Vagina (tissue), 2 donors: ENCODE measurements around the gene RABGAP1L. TPM values are rescaled to one million over a fixed set of nuclear protein-coding genes. Genes with fewer than 3 reads are reported as not detected.

Experiments used
- DNase-seq, 2 donors: peaks; one replicate each; pipeline ENCODE4 v3.0.0-alpha.2; 2017; ENCODE audit errors: extremely low spot score in 2 of 2
- H3K27ac ChIP-seq: fragments of 200-600 bp; sonication (generic); one replicate; pipeline ENCODE4 v1.5.1; 2019
- H3K27me3 ChIP-seq: fragments of 200-600 bp; sonication (generic); one replicate; pipeline ENCODE4 v1.5.1; 2019
- H3K36me3 ChIP-seq, 2 donors: fragments of 200-600 bp; sonication (generic); one replicate each; pipeline ENCODE4 v1.5.1; 2017 to 2019
- H3K4me1 ChIP-seq: fragments of 200-600 bp; sonication (generic); one replicate; pipeline ENCODE4 v1.5.1; 2019
- H3K4me3 ChIP-seq, 2 donors: fragments of 200-600 bp; sonication (generic); 1 replicate in 1 of 2; 2 replicates in 1 of 2; pipeline ENCODE4 v1.5.1; 2016 to 2019
- H3K9me3 ChIP-seq: fragments of 200-600 bp; sonication (generic); one replicate; pipeline ENCODE4 v1.5.1; 2019
- POLR2A ChIP-seq, 2 donors: fragments of 450-650 bp; IDR thresholded peaks; one replicate each; pipeline ENCODE4 v1.6.1; 2017; ENCODE audit warnings: antibody characterized with exemption in 2 of 2, mild to moderate bottlenecking in 2 of 2, moderate library complexity in 2 of 2
- POLR2AphosphoS5 ChIP-seq, 2 donors: sonication (generic); formaldehyde crosslinking; IDR thresholded peaks; one replicate each; pipeline ENCODE4 v1.9.0; 2017; ENCODE audit warnings: antibody characterized with exemption in 2 of 2, mild to moderate bottlenecking in 2 of 2, low read depth in 1 of 2; ENCODE audit not compliant: insufficient read depth in 1 of 2
- intact Hi-C: fragments of 100-400 bp; cut with DNase I; formaldehyde crosslinking; loops from one replicate; pipeline ENCODE4 v1.15.1; 2023
- total RNA-seq: library from RNA; depleted of rRNA; stranded (reverse); fragments of >200 nt; gene quantifications from one replicate; pipeline ENCODE4 v1.2.3, GENCODE V29; 2016
- TF ChIP-seq, protein P1 (sequence below), 3 experiments: fragments of 450-650 bp in 2 of 3; fragments of 200-600 bp in 1 of 3; sonication (generic) in 1 of 3; IDR thresholded peaks; one replicate each; pipeline ENCODE4 v1.5.1; 2017 to 2019; ENCODE audit warnings: antibody characterized with exemption in 3 of 3, mild to moderate bottlenecking in 2 of 3, moderate library complexity in 2 of 3

RABGAP1L gene
- total RNA-seq, 1 donor from 2014 or later, result 40.0 TPM

- no peak overlapping the region for H3K4me3 ChIP-seq
- no peaks in the 10 kb centered on the region for H3K36me3 ChIP-seq
- DNase-seq, result no peak
- TF ChIP-seq POLR2A (IDR thresholded peaks at IDR 0.05) (no peak), POLR2AphosphoS5 (IDR thresholded peaks at IDR 0.05; ENCODE audit: insufficient read depth in 1 of 2, low read depth in 1 of 2) (no peak)
- TF ChIP-seq, protein P1, sequence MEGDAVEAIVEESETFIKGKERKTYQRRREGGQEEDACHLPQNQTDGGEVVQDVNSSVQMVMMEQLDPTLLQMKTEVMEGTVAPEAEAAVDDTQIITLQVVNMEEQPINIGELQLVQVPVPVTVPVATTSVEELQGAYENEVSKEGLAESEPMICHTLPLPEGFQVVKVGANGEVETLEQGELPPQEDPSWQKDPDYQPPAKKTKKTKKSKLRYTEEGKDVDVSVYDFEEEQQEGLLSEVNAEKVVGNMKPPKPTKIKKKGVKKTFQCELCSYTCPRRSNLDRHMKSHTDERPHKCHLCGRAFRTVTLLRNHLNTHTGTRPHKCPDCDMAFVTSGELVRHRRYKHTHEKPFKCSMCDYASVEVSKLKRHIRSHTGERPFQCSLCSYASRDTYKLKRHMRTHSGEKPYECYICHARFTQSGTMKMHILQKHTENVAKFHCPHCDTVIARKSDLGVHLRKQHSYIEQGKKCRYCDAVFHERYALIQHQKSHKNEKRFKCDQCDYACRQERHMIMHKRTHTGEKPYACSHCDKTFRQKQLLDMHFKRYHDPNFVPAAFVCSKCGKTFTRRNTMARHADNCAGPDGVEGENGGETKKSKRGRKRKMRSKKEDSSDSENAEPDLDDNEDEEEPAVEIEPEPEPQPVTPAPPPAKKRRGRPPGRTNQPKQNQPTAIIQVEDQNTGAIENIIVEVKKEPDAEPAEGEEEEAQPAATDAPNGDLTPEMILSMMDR (IDR thresholded peaks at IDR 0.05), result no peak
- intact Hi-C loops, result no loop called here
- no peaks in the 10 kb centered on the region for H3K27me3 ChIP-seq
- peaks cover 11% of the 10 kb centered on the region for H3K4me1 ChIP-seq
- H3K27ac ChIP-seq, result no peak overlapping the region
- no peaks in the 10 kb centered on the region for H3K9me3 ChIP-seq
These were observed 752.3 kb downstream of the RABGAP1L start for GRCh38 chr1:174911606-174912005.

DNA sequence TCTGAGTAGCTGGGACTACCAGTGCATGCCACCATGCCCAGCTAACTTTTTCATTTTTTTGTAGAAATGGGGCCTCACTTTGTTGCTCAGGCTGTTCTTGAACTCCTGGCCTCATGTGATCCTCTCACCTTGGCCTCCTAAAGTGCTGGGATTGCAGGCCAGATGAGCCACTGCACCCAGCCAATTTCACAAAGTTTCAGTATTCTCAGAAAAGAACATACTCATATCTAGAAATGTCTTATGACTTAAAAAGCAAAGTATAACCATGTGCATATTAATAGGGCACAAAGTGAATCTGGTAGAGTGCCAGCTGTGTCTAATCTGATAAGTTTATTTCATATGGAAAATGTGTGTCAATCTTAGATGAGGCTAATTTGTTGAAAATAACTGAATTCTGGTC, 752.9 kb downstream of the RABGAP1L start:
- DNase-seq, result no peak
- H3K27me3 ChIP-seq, result no peaks in the 10 kb centered on the region
- intact Hi-C loops, result no loop called here
- H3K4me1 ChIP-seq, result peaks cover 11% of the 10 kb centered on the region
- TF ChIP-seq, protein P1 (IDR thresholded peaks at IDR 0.05), result no peak
- TF ChIP-seq POLR2AphosphoS5 (IDR thresholded peaks at IDR 0.05; ENCODE audit: insufficient read depth in 1 of 2, low read depth in 1 of 2), result no peak
- no peak for TF ChIP-seq POLR2A (IDR thresholded peaks at IDR 0.05)
- H3K9me3 ChIP-seq, result no peaks in the 10 kb centered on the region
- H3K27ac ChIP-seq, result no peak overlapping the region
- no peak overlapping the region for H3K4me3 ChIP-seq
- H3K36me3 ChIP-seq, result no peaks in the 10 kb centered on the region

DNA sequence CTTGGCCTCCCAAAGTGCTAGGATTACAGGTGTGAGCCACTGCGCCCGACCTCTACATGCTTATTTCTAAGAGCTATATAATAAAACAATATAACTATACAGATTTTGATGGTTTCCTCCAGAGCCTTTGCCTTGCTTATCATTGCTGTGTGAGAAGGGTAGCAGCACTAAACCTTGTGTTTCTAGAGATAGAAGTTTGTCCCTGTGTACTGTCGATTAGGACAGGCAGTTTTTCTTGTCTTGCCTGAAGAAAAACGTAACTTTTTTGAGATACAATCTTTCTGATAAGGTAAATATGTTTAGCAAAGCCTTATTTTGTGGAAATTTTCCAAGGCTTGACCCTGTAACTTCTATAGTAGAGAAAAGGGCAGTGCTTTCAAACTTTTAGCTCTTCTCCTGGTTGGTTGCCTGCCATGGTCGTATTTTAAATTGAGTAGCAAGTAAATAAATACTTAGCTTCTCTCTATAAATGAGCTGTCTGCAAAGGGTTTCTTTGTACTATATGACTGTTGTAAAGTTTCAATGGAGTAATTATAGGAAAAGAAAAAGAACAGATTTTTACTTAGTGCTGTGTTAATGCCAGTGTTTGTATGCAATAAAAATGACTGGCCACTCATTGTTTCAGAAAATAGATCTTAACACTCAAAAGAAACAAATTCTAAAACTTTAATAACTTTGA, 754.0 kb downstream of the RABGAP1L start:
- intact Hi-C loops, result no loop called here
- no peak for DNase-seq
- Histone ChIP-seq H3K27me3 (no peaks in the 10 kb centered on the region), H3K9me3 (no peaks in the 10 kb centered on the region), H3K4me3 (no peak overlapping the region), H3K27ac (no peak overlapping the region), H3K4me1 (peaks cover 11% of the 10 kb centered on the region), H3K36me3 (no peaks in the 10 kb centered on the region)
- TF ChIP-seq, protein P1 (IDR thresholded peaks at IDR 0.05), result no peak
- TF ChIP-seq POLR2AphosphoS5 (IDR thresholded peaks at IDR 0.05; ENCODE audit: insufficient read depth in 1 of 2, low read depth in 1 of 2) (no peak), POLR2A (IDR thresholded peaks at IDR 0.05) (no peak)

- TF ChIP-seq, protein P1 (IDR thresholded peaks at IDR 0.05), result no peak
- no peak for TF ChIP-seq POLR2AphosphoS5 (IDR thresholded peaks at IDR 0.05; ENCODE audit: insufficient read depth in 1 of 2, low read depth in 1 of 2)
- TF ChIP-seq POLR2A (IDR thresholded peaks at IDR 0.05), result no peak
These were observed 755.7 kb downstream of the RABGAP1L start for GRCh38 chr1:174914991-174915390.

GRCh38 chr1:174916846-174917245, 757.5 kb downstream of the RABGAP1L start:
- H3K9me3 ChIP-seq, result no peaks in the 10 kb centered on the region
- H3K27ac ChIP-seq, result no peak overlapping the region
- TF ChIP-seq, protein P1 (IDR thresholded peaks at IDR 0.05), result no peak
- TF ChIP-seq POLR2A (IDR thresholded peaks at IDR 0.05) (no peak), POLR2AphosphoS5 (IDR thresholded peaks at IDR 0.05; ENCODE audit: insufficient read depth in 1 of 2, low read depth in 1 of 2) (no peak)
- H3K36me3 ChIP-seq, result no peaks in the 10 kb centered on the region
- H3K4me1 ChIP-seq, result peaks cover 11% of the 10 kb centered on the region
- no peaks in the 10 kb centered on the region for H3K27me3 ChIP-seq
- no peak overlapping the region for H3K4me3 ChIP-seq
- intact Hi-C loops, result no loop called here
- no peak for DNase-seq

More at GRCh38 chr1:174914991-174915390, 755.7 kb downstream of the RABGAP1L start:
- DNase-seq, result no peak
- no peaks in the 10 kb centered on the region for H3K36me3 ChIP-seq
- H3K9me3 ChIP-seq, result no peaks in the 10 kb centered on the region
- intact Hi-C loops, result no loop called here
- no peak overlapping the region for H3K4me3 ChIP-seq
- no peaks in the 10 kb centered on the region for H3K27me3 ChIP-seq
- H3K4me1 ChIP-seq, result peaks cover 11% of the 10 kb centered on the region
- H3K27ac ChIP-seq, result no peak overlapping the region
